Activated CD4-positive, alpha-beta T cell treated with anti-CD3 and anti-CD28 coated beads, Interleukin-2, Interleukin-6, amounts not matched to agents 100 ng/mL and 50 ng/mL, durations not matched to agents 16 hours and 8 hours (primary cell): Measurements from ENCODE around the gene ABHD8.
A peak's percentile ranks its signal among the peaks of the same experiment; 100 is the strongest.

Experiments used
- DNase-seq: peaks from one replicate; pipeline ENCODE4 v3.0.0-alpha.2; 2020

The ABHD8 gene

DNA sequence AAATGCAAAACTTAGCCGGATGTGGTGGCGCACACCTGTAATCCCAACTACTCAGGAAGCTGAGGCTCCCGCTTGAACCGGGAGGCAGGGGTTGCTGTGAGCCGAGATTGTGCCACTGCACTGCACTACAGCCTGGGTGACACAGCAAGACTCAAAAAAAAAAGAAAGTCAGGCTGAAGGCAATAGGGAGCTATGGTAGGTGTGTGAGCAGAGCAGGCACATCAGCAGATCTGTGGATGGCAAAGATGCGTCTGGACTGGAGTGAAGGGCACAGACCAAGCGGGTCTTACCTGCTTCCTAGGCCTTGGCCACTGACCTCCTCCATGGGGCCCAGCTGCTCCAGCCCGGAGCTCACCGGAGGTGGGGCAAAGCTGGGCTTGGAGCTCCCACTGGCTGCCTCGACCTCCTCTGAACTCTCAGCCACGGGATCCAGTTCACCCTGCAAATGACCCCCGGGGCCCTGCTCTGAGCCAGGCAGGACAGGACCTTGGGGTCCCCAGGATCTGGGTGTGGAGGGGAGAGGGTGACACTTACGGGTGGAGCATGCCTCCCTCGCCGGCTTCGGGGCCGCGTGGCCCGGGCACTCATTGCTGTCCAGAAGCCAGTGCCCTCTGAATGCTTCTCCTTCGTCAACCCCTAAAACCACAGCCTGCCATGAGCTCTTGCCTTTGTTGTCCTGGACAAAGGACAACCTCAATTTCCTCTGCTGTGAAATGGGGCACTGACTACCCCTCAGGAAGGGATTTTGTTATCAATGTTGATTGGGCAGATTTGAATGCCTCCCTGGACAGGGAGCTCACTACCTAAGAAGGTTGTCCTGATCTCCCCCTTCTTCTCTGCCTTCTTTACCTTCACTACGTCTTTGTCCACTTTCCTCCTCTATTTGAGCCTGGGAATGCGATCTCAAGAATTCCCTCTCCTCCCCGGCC, 39.2 kb downstream of the ABHD8 start:
- DNase-seq = no peak

DNA sequence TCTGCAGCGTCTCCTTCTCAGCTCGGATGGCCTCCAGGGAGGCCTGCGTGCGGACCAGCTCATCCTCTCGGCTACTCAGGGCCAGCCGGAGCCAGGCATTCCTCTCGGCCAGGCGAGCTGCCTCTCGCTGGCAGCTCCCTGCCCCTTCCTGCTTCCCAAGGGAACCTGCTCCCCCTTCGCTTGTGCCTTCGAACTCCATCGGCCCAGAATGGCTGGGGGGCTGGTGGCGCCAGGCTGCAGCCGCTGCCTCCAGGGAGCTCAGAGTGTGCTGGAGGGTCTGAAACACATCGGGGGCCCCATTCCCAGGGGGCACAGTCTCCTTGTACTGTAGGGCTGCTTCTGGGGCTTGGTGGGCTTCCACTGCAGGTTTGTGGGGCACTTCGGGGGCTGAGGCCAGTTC, 40.7 kb downstream of the ABHD8 start:
- no peak for DNase-seq

DNA sequence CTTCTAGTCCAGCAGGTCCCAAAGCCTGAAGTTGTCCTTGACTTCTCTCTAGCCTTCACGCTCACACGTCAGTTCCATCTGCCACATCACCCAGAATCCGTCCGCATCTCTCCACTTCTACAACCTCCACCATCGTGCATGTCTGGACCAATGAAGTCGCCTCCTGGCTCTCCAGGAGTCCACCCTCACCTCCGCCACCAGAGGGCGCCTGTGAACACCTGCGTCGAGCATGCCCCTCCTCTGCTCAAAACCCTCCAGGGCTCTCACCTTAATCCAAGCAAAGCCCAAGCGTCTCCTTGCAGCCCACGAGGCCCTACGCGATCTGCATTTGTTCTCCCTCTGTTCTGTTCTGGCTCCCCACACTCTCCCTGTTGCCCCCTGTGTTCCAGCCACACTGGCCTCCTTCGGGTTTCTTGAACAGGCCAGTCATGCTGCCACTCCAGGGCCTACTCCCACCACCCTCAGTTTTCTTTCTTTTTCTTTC, 42.3 kb downstream of the ABHD8 start:
- DNase-seq = peak; percentile 95

DNA sequence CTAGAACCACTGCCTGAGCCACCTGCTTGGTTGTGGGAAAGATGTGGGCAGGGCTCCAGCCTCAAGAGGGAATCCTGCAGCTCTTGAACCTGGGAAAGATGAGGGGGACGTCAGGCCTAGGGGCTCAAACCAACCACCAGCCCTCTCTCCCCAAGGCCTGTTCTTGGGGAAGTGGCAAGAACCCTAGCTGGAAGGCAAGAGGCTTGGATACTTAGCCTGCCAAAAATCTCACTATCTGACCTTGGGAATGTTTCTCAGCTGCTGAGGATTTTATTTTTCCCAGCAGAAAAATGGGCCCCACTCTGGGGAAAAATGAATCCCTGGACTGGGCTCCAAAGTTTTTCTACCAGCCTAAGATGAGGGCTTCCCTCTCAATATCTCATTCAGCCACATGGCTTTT, 43.3 kb downstream of the ABHD8 start:
- no peak for DNase-seq

DNA sequence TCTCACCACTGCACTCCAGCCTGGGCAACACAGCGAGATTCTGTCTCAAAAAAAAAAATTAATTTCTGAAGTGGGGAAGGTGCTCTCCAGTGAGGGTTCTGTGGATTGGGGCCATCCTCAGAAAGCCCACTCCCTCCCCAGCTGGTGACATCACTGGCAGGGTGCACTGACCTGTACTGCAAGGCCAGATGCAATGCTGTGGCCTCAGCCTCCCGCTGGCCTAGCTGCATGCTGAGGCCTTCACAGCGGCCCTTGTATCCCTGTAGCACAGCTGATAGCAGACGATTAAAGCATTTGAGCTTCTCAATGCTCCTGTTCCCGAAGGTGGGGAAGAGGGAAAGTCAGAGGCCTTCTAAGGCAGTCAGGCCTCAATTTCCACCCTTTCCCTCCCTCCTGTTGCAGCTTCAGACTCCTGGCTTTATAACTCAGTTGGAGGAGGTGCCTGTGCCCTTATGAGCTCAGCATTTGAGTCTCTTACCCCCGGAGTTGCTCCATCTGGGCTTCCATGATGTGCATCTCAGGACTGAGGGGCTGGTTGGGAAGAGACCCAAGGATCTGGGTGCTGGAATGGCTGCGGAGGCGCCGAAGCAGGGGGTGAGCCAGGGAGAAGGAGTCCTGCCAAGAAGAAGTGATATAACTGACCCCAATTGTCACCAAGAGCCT, 44.0 kb downstream of the ABHD8 start:
- no peak for DNase-seq

DNA sequence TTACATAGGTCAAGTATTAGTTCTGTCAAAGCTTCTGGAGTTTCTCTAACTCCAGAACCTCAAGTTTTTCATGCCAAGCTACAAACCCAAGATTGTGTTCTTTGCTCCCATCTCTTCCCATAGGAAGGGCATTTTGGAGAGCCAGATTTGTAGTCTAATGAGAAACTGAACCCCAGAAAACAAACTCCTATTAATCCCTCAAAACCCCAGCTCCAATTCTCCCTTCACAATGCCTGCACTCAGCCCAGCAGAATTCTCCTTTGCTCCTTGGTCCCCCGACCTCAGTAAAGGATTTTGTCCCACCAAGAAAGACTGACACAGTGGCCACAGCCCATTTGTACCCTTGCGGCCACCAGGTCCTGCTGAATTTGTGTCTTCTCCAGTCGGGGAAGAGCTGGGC, 47.1 kb downstream of the ABHD8 start:
- no peak for DNase-seq

DNA sequence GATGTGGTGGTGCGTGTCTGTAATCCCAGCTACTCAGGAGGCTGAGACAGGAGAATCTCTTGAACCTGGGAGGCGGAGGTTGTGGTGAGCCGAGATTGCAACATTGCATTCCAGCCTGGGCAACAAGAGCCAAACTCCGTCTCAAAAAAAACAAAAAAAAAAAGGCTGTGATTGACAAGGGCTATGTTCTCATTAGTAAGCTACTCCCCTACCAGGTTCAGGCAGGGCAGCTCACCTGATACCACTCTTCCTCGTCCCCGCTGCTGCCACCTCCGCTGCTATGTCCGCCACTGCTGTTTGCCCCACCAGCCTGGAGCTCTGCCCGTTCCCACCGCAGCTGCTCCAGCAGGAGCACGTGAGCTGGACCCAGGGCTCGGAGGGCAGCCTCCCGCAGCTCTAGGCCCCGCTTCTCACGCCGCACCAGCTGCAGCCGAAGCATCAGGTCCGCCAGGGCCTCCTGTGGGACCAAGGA, 48.0 kb downstream of the ABHD8 start:
- DNase-seq = no peak

DNA sequence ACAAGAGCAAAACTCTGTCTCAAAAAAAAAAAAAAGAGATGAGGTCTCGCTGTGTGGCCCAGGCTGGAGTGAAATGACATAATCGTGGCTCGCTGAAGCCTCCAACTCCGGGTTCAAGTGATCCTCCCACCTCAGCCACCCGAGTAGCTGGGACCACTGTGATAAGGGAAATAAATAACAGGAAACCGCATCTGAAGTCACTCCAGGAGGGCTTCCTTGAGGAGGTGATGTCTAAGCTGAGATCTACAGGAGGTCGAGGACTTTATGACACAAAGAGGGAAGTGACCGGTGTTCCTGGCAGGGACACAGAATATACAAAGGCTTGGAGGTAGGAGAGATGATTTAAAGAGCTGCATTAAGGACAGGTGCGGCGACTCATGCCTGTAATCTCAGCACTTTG, 48.6 kb downstream of the ABHD8 start:
- DNase-seq = no peak

DNA sequence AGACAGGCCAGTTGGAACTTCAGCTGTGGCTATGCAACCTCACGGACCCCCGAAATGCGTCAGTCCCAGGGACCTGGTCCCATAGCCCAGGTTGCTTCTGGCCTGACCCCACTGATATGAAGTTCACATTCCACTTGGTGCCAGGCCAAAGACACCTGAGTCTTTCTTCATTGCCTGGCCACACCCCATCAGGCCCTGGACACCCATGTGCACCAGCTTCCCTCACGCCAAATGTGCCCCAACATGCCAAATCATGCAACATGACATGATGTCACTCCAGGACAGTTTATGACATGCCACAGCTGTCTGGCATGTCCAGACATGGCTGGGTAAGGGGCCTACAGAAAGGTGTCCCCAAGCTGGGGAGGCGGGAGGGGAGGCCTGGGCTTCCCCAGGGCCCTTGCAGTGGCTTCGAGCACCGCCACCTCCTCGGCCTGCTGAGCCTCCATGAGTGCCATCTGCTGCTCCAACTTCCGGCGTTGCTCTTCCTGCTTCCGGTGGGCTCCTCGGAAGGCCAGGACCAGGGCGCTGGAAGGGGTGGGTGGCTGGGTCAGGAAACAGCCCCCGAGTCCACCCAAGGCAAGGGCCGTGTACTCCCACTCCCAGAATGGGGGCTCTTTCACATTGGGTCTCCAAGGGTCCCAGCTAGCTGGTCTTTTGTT, 53.2 kb downstream of the ABHD8 start:
- DNase-seq = no peak

DNA sequence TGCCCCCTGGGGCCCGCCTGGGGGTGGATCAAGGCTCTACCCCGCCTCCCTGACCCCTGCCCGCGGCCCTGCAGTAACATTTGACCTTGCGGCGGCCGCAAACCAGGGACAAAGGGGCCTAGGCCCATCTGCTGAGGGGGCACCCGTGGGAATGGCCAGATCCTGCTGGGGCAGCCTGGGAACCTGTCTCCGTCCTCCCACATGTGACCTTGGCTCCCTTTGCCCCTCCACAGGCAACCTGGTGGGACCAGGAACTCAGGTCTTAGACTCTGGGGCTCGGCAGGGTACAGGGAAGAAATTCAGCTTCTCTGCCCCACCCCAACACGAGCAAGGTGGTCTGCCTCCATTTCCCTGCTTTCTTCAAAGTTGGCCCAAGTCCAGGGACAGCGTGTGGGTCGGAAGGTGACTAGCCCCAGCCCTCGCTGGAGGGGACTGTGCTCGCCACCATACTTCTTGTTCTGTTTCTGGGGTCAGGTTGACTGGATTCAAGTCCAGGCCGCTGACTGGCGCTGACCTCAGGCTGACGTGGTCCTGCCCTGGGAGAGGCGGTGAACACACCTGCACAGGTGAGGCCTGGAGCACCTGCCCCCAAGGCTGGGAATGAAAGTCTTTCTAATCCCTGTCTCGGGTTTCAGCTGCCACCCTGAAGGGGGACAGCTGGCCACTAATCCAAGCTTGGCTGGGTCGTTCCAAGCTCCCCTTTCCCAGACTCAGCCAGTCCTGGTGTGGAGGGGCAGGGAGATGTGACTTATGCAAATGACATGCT, 55.0 kb downstream of the ABHD8 start:
- DNase-seq = no peak

DNA sequence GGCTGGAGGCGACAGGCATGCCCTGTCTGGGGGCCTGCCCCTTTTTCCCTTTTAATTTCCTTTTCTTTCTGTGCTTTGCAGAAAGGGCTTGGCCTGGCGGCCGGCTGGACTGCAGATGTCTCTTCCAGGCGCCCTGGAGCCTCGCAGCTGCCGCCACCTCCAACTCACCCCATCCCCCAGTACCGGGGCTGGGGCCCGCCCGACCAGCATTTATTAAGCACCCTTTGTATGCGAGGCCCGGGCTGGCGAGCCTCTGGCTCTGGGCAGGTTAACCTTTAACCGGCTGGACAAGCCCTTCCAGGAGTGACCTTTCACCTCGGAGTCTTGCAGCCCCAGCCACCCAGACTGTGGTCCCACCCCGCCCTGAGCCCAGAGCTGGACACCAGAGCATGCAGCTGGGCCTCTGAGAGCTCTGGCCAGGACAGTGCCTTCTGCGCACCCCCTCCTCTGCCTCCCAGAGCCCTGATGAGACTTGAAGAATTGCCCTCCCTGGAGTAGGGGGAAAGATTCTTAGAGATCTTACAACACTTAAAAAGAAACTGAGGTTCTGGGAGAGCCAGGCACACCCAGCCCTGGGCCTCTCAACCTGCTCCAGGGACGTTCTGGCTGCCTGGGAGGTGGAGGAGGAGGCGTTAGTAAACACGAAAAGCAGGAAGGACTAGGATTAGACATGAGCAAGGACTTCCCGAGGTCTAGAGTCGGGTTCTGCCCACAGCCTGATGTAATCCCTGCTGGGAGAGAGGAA, 56.4 kb downstream of the ABHD8 start:
- no peak for DNase-seq

DNA sequence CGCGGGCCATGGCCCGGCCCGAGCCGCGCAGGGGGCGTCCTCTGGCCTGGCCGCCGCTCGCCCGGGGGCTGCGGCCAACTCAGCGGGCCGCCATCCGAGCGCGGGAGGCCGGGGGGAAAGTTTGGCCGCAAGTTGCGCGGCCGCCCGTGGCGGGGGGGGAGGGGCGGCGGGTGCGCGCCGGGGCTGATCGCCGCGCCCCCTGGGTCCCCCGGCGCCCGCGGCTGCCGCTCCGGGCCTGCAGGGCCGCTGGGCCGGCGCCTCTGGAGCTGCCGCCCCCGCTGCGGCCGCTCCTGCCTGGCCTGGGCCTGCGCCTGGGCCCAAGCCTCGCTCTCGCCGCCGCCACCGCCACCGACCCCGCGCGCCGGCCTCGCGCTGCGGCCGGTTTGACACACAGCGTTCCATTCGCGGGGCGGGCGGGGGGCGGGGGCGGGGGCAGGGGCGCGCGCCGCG, 57.7 kb downstream of the ABHD8 start, which contains the start of gene NR2F6:
Gene NR2F6, minus strand, starts transcription at position 385 of the 450 bp plus-strand sequence. CDS start 699 bp downstream, outside the sequence.
- DNase-seq = no peak

DNA sequence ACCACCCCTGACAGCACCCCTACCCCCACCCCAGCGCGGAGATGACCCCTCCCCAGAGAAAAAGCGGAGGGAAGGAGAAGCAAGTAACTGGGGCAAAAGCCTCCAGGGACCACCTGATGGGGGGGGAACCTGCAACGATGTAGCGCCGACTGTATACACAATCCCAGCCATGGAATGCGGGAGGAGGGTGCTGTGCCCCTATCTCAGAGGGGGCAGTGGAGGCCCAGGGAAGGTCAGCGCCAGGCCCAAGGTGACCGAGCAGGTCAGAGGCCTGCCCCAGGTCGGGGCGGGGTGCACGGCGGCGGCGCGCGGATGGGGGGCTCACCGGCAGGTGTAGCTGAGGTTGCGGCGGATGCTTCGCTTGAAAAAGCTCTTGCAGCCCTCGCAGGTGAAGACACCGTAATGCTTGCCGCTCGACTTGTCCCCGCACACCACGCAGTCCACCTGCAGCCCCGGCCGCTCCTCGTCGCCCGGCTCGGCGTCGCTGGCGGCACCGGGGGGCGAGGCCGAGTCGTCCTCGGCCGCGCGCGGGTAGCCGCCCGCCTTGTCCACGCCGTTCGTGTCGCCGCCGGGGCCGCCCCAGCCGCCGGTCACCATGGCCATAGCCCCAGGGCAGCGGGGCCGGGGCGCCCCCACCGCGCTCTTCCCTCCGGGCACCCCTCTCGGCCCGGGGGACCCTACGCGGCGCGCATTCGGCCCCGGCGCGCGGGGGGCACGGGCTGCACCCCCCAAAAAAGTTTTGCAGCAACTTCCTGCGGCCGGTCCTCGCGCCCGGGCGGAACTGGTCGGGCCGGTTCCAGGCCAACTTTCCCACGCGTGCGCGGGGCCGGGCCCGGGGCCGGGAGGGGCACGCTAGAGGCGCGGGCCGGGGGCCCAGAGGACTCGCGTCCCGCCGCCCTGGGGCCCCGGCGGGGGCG, 58.3 kb downstream of the ABHD8 start:
- DNase-seq = no peak

DNA sequence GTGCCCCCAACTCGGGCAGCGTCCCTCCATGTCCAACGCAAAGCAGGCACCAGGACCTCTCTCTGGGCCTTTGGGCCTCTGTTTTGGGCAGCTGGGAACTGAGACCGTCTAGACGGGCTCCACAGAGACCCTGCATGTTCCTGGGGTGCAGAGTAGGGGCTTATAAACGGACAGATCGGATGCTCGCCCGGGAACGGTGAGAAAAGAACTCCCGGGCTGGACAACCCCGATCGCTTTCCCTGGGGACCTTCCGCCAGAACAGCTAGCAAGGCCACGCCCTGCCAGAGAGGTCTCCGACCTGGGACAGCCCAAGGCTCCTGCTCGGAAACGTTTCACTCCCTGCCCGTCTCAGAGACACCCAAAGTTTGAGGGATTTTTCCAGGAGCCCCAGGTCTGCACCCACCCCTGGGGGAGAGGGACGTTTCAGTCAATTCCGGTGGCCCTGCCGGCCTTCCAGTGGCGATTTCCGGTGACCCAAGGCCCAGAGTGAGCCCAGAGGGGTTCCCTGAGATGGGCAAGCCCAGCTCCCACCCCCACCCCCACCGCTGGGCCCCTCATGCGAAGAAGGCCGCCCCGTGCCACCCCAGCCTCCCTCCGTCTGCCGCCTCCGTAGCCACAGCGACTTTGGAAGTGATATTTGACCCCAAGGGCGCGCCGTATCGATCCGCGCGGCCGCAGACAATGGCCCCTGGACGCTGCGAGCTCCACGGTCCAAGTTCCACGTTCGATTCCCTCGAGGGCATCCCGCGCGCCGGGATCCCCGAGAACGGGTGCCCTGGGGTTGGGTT, 59.2 kb downstream of the ABHD8 start:
- no peak for DNase-seq

DNA sequence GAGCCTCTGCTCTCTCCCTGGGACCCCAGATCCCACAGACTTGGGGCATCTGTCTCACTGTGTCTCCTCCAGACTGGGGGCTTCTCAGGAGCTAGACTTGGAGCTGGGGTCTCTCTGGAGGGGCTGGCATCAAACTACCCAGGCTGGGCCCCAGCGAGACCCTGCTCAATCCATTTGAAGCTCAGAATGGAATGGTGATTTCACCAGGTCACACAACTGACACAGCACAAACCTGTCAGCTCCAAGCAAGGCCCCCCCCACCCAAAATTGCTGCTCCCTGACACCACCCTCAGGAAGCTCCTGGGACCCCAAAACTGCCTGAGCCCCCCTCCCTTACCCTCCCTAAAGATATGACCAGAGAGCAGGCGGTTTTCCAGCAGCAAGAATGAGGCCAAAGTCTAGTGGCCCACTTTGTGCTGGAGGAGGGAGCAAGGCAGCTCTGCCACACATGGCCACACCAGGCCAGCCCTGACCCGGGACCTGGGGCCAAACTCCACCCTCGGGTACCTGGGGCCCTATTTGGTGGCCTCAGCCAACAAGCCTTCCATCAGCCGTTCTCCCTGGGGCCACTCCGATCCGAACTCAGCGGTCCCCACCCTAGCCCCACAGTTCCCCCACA, 59.9 kb downstream of the ABHD8 start:
- no peak for DNase-seq

DNA sequence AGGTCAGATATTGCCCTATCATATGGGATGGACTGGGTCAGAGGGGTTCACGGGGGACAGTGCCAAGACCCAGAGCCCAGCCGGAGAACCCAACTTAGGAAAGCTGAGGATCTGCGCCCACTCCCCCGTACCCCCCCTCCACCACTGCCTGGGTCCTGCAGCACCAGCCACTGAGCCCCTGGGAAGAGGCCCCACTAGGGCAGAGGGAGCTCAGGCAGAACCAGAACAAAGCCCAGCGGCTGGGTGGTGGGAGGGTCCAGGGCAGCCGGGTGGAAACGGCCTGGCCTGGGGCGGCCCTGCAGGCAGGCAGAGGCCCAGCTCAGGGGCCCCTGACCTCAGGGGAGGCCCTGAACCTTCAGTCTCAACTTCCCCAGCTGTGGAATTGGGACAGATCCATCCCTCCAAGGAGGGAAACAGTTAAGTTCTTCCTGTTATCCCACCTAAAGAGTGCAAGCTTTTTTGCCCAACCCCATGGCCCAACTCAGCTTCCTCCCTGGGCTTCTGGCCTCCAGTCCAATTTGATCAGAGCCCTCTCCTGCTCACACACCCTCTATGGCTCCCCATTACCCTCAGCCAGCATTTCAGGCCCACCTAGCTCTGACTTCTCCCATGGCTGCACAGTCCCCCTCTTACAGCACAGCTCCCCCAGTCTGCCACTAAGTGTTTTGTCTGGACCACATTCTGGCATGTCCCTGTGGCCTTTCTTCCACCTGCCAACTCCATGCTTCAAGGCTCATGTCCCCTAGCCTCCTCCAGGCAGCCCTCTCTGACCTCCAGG, 60.6 kb downstream of the ABHD8 start:
- no peak for DNase-seq
